ENCODE data around the gene SHC2. TPM values are rescaled to one million over a fixed set of nuclear protein-coding genes. Genes with fewer than 3 reads are reported as not detected.

SHC2 gene
- total and polyA plus RNA-seq, 7 donors: 1.8 to 49.9 (median 17.8) TPM

DNA sequence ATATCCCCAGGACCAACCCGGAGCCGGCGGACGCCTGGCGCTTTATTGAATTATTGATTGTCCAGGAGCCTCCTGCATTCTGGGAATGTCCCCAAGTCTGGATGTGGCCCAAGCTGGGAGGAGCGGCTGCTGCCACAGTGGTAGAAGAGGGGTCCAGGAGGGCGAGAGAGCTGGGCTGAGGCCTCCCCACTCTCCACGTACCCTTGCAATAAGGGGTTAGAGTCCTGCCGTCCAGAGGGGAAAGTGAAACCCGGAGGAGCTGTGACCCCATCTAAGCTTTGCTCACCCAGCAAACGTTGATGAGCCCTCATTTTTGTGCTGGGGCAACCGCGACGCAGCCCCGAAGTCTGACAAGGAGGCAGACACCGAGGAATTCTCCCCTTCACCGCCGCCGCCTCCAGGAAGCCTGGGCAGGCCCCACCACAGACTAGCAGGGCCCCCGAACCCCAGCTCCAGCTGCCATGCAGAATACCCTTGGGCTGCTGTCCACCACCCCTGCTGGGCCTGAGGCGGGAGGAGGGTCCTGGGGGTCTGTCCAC, 50.5 kb downstream of the SHC2 start:
- no peak overlapping the region for H3K4me3 ChIP-seq

DNA sequence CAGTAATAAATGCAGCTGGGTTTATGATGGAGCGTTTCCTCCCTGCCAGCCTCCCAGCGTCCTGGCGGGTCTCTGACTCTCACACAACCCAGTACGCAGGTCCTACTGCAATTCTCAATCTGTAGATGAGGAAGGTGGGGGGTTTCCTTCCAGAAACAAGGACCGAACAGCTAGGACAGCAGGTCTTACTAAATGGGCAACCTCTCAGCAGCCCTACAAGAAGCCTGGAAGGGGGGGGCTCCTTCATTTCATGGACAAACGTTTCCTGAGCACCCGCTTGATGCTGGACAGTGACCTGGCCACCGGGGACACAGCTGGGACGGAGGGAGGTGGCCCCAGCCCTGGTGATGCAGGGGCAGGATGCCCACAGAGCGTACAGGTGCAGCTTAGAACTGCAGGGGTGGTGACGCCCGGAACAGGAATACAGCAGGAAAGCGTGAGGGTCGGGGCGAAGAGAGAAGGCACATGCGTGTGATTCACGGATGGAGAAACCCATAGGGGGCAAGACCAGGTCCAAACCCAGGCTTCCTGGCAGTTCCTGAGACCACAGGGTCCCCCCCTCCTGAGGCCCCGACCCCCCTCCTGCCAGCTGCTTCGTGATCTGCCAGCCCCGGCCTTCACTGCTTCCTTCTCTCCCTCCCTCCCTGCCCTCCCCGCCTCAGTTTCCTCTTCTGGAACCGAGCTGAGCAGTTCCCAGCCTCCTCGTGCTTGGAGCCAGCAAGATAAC, 51.2 kb downstream of the SHC2 start:
- Histone ChIP-seq H3K27me3 (peaks cover 28 to 74% (median 71%) of the 10 kb centered on the region in 3 donors), H3K36me3 (no peaks in the 10 kb centered on the region), H3K9me3 (no peaks in the 10 kb centered on the region), H3K4me1 (peaks cover 0 to 24% (median 21%) of the 10 kb centered on the region in 4 donors), H3K4me3 (peak overlapping the region in 3 of 4 donors; percentile 41 to 53 (median 48)), H3K27ac (no peak overlapping the region)
- intact Hi-C loops (cut with DNase I): no loop called here
- TF ChIP-seq POLR2A (IDR thresholded peaks at IDR 0.05) (no peak), EP300 (IDR thresholded peaks at IDR 0.05) (no peak), POLR2AphosphoS5 (IDR thresholded peaks at IDR 0.05) (no peak)
- TF ChIP-seq, protein P1, sequence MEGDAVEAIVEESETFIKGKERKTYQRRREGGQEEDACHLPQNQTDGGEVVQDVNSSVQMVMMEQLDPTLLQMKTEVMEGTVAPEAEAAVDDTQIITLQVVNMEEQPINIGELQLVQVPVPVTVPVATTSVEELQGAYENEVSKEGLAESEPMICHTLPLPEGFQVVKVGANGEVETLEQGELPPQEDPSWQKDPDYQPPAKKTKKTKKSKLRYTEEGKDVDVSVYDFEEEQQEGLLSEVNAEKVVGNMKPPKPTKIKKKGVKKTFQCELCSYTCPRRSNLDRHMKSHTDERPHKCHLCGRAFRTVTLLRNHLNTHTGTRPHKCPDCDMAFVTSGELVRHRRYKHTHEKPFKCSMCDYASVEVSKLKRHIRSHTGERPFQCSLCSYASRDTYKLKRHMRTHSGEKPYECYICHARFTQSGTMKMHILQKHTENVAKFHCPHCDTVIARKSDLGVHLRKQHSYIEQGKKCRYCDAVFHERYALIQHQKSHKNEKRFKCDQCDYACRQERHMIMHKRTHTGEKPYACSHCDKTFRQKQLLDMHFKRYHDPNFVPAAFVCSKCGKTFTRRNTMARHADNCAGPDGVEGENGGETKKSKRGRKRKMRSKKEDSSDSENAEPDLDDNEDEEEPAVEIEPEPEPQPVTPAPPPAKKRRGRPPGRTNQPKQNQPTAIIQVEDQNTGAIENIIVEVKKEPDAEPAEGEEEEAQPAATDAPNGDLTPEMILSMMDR (IDR thresholded peaks at IDR 0.05): no peak
- DNase-seq: peak; percentile 64
- WGBS, 2 donors: 2 to 5% methylated on average over 23 of the region's 23 CpGs

More for the DNA sequence above, 50.5 kb downstream of the SHC2 start:
- Histone ChIP-seq H3K4me1 (peaks cover 0 to 24% (median 21%) of the 10 kb centered on the region in 4 donors), H3K27me3 (peaks cover 28 to 70% (median 67%) of the 10 kb centered on the region in 3 donors), H3K27ac (no peak overlapping the region), H3K9me3 (no peaks in the 10 kb centered on the region), H3K36me3 (no peaks in the 10 kb centered on the region)
- intact Hi-C loops (cut with DNase I): no loop called here
- 30 to 65% methylated on average over 21 of the region's 21 CpGs for WGBS, 2 donors
- TF ChIP-seq POLR2AphosphoS5 (IDR thresholded peaks at IDR 0.05): no peak
- TF ChIP-seq, protein P1 (IDR thresholded peaks at IDR 0.05): no peak
- TF ChIP-seq EP300 (IDR thresholded peaks at IDR 0.05): no peak
- TF ChIP-seq POLR2A (IDR thresholded peaks at IDR 0.05): no peak
- no peak for DNase-seq

DNA sequence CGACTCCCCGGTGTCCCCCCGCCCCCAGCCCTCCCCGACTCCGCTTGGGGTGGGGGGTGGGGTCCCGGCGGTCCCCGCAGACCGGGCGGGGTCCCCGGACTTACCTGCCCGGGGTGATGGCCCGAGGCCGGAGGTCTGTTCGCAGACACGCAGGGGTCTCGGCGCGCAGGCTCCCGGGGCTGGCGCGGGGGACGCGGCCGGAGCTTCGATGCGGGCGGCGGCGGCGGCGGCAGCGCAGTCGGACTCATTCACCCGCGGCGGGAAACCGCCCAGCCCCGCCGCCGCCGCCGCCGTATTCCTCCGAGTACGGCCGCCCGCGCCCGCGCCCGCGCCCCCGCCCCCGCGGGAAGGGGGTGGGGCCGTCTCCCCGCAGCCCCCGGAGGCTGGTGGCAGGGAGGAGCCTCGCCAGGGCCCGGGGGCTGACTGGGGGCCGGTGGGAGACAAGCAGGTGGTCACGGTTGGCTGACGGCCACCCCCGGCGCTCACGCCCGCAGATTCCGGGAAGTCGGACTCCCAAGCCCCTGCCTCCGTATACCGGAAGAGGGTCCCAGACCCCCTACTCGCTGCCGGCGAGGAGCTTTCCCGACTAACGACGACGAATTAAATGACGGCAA, 51.8 kb downstream of the SHC2 start, which contains the start of gene C2CD4C:
Gene C2CD4C (minus strand): TSS at position 246 of the 614 bp plus-strand sequence. CDS start 786 bp downstream, outside the sequence.
- peak within 1 kb of the TSS; percentile 22 to 53 (median 44) for H3K4me3 ChIP-seq

DNA sequence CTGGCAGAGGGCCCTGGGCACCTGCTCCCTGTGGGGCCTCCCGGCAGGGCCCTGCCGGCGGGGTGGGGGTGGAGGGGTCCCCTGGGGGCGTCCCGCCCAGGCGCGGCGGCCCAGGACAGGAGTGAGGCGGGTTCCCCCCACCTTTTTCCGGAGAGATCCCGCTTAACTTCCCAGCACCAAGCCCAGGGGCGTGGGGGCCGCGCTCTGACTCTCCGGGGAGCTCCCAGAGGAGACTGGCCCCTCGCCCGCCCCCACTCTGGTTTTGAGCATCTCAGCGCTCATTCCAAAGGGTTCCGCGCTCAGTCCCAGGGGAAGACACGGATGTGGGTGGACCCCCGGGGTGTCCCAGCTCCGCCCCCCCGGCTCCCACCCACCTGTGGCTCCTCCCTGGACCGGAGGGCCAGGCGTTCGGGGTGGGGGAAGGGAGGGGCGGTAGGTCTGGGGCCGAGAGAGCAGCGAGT, 52.4 kb downstream of the SHC2 start:
- H3K27me3 ChIP-seq: peaks cover 28 to 77% (median 74%) of the 10 kb centered on the region in 3 donors

More for the DNA sequence above, 51.8 kb downstream of the SHC2 start, which contains the start of gene C2CD4C:
- no peak for TF ChIP-seq EP300 (IDR thresholded peaks at IDR 0.05)
- TF ChIP-seq POLR2AphosphoS5 (IDR thresholded peaks at IDR 0.05): no peak
- TF ChIP-seq, protein P1 (IDR thresholded peaks at IDR 0.05): no peak
- no peak for TF ChIP-seq POLR2A (IDR thresholded peaks at IDR 0.05)
- H3K27ac ChIP-seq: no peak within 1 kb of the TSS
- H3K27me3 ChIP-seq: peaks cover 28 to 74% (median 71%) of the 10 kb centered on the region in 3 donors
- H3K36me3 ChIP-seq: no peaks in the 10 kb centered on the region
- DNase-seq: no peak
- no peaks in the 10 kb centered on the region for H3K9me3 ChIP-seq
- H3K4me1 ChIP-seq: peaks cover 0 to 24% (median 21%) of the 10 kb centered on the region in 4 donors
- 1% methylated on average over 80 of the region's 80 CpGs for WGBS, 2 donors
- intact Hi-C loops (cut with DNase I): no loop called here

More for the DNA sequence above, 52.4 kb downstream of the SHC2 start:
- WGBS, 2 donors: 3 to 4% methylated on average over 30 of the region's 30 CpGs
- Histone ChIP-seq H3K4me1 (peaks cover 0 to 24% (median 21%) of the 10 kb centered on the region in 4 donors), H3K4me3 (peak overlapping the region; percentile 22 to 53 (median 44)), H3K36me3 (no peaks in the 10 kb centered on the region), H3K9me3 (no peaks in the 10 kb centered on the region), H3K27ac (no peak overlapping the region)
- TF ChIP-seq, protein P1 (IDR thresholded peaks at IDR 0.05): no peak
- no peak for TF ChIP-seq EP300 (IDR thresholded peaks at IDR 0.05)
- TF ChIP-seq POLR2AphosphoS5 (IDR thresholded peaks at IDR 0.05): no peak
- TF ChIP-seq POLR2A (IDR thresholded peaks at IDR 0.05): no peak
- peak; percentile 63 for DNase-seq
- intact Hi-C loops (cut with DNase I): no loop called here
